ENCODE data around the gene SHISA3.

The SHISA3 gene

DNA sequence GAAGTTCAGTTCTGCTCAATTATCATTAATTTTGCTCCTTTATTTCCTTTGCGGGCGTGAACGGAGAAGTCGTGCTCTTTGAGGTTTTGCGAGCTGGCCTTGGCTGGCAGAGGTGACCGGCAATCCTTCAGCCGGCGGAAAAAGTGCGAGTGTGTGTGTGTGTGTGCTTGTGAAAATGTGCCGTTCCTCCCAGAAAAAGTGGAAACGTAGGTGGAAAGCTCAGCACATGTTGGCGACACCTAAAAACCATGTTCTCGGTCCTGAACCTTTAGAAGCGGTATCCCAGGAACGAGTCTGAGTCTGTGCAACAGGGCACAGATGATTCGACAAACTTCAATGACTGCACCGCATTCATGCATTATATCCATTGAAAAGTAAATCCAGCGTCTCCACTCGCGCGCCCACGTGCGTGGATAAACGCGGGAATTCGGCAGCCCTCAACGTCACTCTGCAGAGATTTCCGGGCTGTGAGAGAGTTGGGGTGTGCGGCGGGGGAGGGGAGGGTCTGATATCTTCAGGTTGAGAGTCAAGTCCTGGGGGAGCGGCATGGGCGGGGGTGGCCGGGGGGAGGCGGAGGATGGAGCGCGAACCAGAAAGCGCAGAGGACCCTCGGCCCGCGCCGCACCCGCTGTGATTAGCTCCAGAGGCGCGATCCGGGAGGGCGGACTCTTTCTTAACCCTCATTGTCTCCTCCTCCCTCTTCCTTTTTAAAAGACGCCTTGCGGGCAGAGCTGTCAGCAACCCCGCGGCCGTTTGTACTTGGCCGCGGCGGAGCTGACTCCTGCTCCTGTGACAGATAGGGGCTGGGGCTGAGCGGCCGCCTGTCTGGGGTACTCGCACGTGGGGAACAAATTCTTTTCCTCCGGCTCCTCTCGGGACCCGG lies at the start of gene SHISA3:
Gene SHISA3, plus strand, starts transcription at position 737 of the 883 bp plus-strand sequence. CDS start 569 bp downstream, outside the sequence.
- H3K4me1 ChIP-seq (ENCODE audit: control insufficient read depth, insufficient read depth, low read length), result peaks cover 10% of the 10 kb centered on the region
- H3K27me3 ChIP-seq (ENCODE audit: control insufficient read depth, insufficient read depth, low read length), result peaks cover 75% of the 10 kb centered on the region
- H3K9me3 ChIP-seq (ENCODE audit: control insufficient read depth, insufficient read depth, low read length), result no peaks in the 10 kb centered on the region
- H3K4me3 ChIP-seq (ENCODE audit: low read depth, low read length), result peak within 1 kb of the TSS; percentile 64
- no peaks in the 10 kb centered on the region for H3K36me3 ChIP-seq (ENCODE audit: control insufficient read depth, insufficient read depth, low read length)
- H3K9ac ChIP-seq (ENCODE audit: low read depth, low read length), result no peak within 1 kb of the TSS

DNA sequence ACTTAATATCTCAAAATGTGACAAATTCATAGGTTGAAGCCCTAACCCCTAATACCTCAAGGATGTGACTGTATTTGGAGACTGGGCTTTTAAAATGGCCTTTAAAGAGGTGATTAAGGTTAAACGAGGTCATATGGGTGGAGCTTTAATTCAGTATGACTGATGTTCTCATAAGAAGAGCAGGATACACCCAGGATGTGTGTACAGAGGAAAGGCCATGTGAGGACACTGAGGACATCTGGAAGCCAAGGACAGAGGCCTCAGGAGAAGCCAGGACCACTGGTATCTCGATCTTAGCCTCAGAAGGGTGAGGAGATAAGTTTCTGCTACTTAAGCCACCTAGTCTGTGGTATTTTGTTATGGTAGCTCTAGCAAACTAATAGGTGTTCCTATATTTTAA lies 49.0 kb upstream of the SHISA3 start:
- no peaks in the 10 kb centered on the region for H3K9me3 ChIP-seq (ENCODE audit: control insufficient read depth, insufficient read depth, low read length)
- H3K9ac ChIP-seq (ENCODE audit: low read depth, low read length), result no peak overlapping the region
- no peak overlapping the region for H3K4me3 ChIP-seq (ENCODE audit: low read depth, low read length)
- no peaks in the 10 kb centered on the region for H3K36me3 ChIP-seq (ENCODE audit: control insufficient read depth, insufficient read depth, low read length)
- H3K27me3 ChIP-seq (ENCODE audit: control insufficient read depth, insufficient read depth, low read length), result no peaks in the 10 kb centered on the region
- H3K4me1 ChIP-seq (ENCODE audit: control insufficient read depth, insufficient read depth, low read length), result no peaks in the 10 kb centered on the region

DNA sequence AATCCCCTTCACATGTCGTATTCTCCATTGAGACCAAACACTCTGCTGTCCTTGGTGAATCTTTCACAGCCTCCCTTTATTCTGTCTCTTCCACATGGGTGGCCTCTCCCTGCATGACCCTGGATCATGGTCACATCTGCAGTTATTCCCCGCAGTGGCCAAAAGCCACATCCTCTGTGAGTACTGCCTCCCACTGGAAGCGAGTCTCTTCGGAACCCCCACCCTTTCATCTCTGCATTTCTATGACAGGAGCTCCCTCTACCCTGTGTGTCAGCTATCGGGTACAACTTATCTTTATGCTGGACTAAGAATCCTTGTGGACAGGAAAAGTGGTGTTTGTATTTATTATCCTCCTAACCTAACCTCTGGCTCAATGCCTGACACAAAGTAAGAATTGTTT lies 48.6 kb upstream of the SHISA3 start:
- H3K4me3 ChIP-seq (ENCODE audit: low read depth, low read length), result no peak overlapping the region
- H3K27me3 ChIP-seq (ENCODE audit: control insufficient read depth, insufficient read depth, low read length), result no peaks in the 10 kb centered on the region

DNA sequence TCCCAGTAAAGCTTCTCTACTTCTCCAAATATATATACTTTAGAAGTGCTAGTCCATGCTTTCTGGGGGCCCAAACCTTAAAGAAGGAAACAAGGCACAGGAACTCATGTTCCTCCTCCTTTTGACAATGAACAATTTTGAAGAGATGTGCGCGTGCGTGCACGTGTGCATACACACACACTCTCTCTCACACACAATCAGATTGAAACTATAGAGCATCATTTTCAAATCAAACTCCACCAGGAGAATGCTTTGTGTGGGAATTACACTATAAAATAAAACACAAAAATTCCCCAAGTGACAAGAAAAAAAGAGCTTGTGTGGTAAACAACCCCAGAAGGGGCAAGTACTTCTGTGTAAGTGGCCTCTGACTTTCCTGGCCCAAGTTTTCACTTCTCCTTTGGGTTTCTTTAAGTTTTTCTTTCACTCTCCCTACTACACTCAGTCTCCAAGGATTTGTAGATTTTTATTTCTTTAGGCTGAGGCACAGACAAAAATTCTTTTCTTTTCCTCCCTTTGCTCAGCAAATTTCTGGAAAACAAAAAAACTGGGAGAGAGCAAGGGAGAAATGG lies 46.6 kb upstream of the SHISA3 start:
- H3K36me3 ChIP-seq (ENCODE audit: control insufficient read depth, insufficient read depth, low read length), result no peaks in the 10 kb centered on the region
- H3K4me1 ChIP-seq (ENCODE audit: control insufficient read depth, insufficient read depth, low read length), result no peaks in the 10 kb centered on the region
- no peaks in the 10 kb centered on the region for H3K27me3 ChIP-seq (ENCODE audit: control insufficient read depth, insufficient read depth, low read length)
- H3K9me3 ChIP-seq (ENCODE audit: control insufficient read depth, insufficient read depth, low read length), result no peaks in the 10 kb centered on the region
- no peak overlapping the region for H3K9ac ChIP-seq (ENCODE audit: low read depth, low read length)
- H3K4me3 ChIP-seq (ENCODE audit: low read depth, low read length), result no peak overlapping the region

More for the DNA sequence above, 48.6 kb upstream of the SHISA3 start:
- no peaks in the 10 kb centered on the region for H3K36me3 ChIP-seq (ENCODE audit: control insufficient read depth, insufficient read depth, low read length)
- no peaks in the 10 kb centered on the region for H3K4me1 ChIP-seq (ENCODE audit: control insufficient read depth, insufficient read depth, low read length)
- H3K9me3 ChIP-seq (ENCODE audit: control insufficient read depth, insufficient read depth, low read length), result no peaks in the 10 kb centered on the region
- H3K9ac ChIP-seq (ENCODE audit: low read depth, low read length), result no peak overlapping the region

- Histone ChIP-seq H3K4me3 (ENCODE audit: low read depth, low read length) (no peak overlapping the region), H3K9ac (ENCODE audit: low read depth, low read length) (no peak overlapping the region), H3K4me1 (ENCODE audit: control insufficient read depth, insufficient read depth, low read length) (no peaks in the 10 kb centered on the region), H3K36me3 (ENCODE audit: control insufficient read depth, insufficient read depth, low read length) (no peaks in the 10 kb centered on the region), H3K9me3 (ENCODE audit: control insufficient read depth, insufficient read depth, low read length) (no peaks in the 10 kb centered on the region), H3K27me3 (ENCODE audit: control insufficient read depth, insufficient read depth, low read length) (no peaks in the 10 kb centered on the region)
Observed at GRCh38 chr4:42352049-42352448, 45.2 kb upstream of the SHISA3 start.

DNA sequence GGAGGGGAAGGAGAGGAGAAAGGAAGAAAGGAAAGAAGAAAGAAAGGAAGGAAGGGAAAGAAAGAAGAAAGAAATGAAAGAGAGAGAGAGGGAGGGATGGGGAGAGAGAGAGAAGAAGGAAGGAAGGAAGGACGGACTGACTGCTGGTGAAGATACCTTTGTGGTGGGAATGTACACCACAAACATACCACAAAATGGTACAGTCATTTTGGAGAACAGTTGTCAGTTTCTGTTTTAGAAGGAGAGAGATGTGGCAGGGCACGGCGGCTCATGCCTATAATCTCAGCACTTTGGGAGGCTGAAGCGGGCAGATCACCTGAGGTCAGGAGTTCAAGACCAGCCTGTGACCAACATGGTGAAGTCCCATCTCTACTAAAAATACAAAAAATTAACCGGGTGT lies 40.0 kb upstream of the SHISA3 start:
- Histone ChIP-seq H3K36me3 (ENCODE audit: control insufficient read depth, insufficient read depth, low read length) (no peaks in the 10 kb centered on the region), H3K9ac (ENCODE audit: low read depth, low read length) (no peak overlapping the region), H3K27me3 (ENCODE audit: control insufficient read depth, insufficient read depth, low read length) (no peaks in the 10 kb centered on the region), H3K4me3 (ENCODE audit: low read depth, low read length) (no peak overlapping the region), H3K9me3 (ENCODE audit: control insufficient read depth, insufficient read depth, low read length) (no peaks in the 10 kb centered on the region), H3K4me1 (ENCODE audit: control insufficient read depth, insufficient read depth, low read length) (no peaks in the 10 kb centered on the region)

DNA sequence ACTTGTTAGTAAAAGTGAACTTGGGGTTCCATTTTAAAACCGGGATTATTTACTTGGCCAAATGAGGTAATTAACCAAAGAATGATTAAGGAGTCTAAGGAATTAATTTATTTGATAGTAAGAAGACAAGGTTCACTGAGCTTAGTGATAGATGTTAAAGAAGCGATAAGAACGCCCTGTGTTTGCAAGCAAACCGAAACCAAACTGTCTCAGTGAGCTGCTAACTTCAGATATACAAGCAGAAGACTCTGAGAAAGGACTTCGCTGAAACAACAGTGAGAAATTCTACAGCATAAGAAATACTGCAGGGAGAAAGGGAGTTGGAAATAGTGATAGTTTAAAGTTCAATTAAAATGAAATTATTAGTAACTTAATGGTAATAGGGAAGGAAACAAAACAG lies 37.6 kb upstream of the SHISA3 start:
- no peaks in the 10 kb centered on the region for H3K36me3 ChIP-seq (ENCODE audit: control insufficient read depth, insufficient read depth, low read length)
- no peaks in the 10 kb centered on the region for H3K9me3 ChIP-seq (ENCODE audit: control insufficient read depth, insufficient read depth, low read length)
- H3K4me1 ChIP-seq (ENCODE audit: control insufficient read depth, insufficient read depth, low read length), result no peaks in the 10 kb centered on the region
- H3K4me3 ChIP-seq (ENCODE audit: low read depth, low read length), result no peak overlapping the region
- no peak overlapping the region for H3K9ac ChIP-seq (ENCODE audit: low read depth, low read length)
- H3K27me3 ChIP-seq (ENCODE audit: control insufficient read depth, insufficient read depth, low read length), result no peaks in the 10 kb centered on the region

- H3K4me1 ChIP-seq (ENCODE audit: control insufficient read depth, insufficient read depth, low read length), result no peaks in the 10 kb centered on the region
- H3K4me3 ChIP-seq (ENCODE audit: low read depth, low read length), result no peak overlapping the region
- H3K9me3 ChIP-seq (ENCODE audit: control insufficient read depth, insufficient read depth, low read length), result no peaks in the 10 kb centered on the region
- no peak overlapping the region for H3K9ac ChIP-seq (ENCODE audit: low read depth, low read length)
- no peaks in the 10 kb centered on the region for H3K36me3 ChIP-seq (ENCODE audit: control insufficient read depth, insufficient read depth, low read length)
- H3K27me3 ChIP-seq (ENCODE audit: control insufficient read depth, insufficient read depth, low read length), result no peaks in the 10 kb centered on the region
Observed at GRCh38 chr4:42360256-42360669, 37.0 kb upstream of the SHISA3 start.

DNA sequence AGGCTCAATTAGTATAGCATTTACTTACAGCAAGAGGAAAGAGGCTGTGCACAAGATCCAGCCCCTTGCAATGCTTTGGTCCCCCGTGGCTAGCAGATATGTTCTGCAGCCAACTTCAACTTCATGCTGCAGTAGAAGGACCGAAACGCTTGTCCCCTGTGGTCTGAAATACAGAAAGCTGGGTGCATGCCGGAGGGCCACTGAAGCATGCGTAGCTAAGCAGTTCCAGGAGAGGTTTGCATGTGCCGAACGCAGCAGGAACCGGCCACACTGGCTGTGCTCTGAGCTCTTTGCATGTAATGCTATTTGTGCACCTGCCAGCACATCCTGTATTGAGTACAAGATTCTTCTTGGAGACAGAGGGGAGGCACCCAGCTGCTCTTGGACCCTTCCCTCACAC lies 35.8 kb upstream of the SHISA3 start:
- Histone ChIP-seq H3K36me3 (ENCODE audit: control insufficient read depth, insufficient read depth, low read length) (no peaks in the 10 kb centered on the region), H3K9ac (ENCODE audit: low read depth, low read length) (no peak overlapping the region), H3K4me1 (ENCODE audit: control insufficient read depth, insufficient read depth, low read length) (no peaks in the 10 kb centered on the region), H3K4me3 (ENCODE audit: low read depth, low read length) (no peak overlapping the region), H3K9me3 (ENCODE audit: control insufficient read depth, insufficient read depth, low read length) (no peaks in the 10 kb centered on the region), H3K27me3 (ENCODE audit: control insufficient read depth, insufficient read depth, low read length) (no peaks in the 10 kb centered on the region)

DNA sequence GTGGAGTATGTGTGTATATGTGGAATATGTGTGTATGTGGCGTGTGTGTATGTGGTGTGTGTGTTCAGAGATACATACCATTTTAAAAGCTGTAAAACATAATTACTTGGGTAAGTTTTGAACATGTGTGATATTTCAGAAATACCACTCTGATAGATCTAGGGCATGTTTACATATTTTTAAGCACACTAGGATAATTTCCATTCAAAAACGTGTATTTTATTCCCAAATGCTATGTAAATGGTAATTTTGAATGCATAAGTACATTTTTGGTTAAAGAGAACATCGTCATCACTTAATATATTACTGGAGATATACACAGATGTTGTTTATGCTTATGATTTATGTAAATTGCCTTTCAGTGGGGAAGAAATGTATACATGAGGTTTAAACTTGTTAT lies 34.7 kb upstream of the SHISA3 start:
- no peak overlapping the region for H3K9ac ChIP-seq (ENCODE audit: low read depth, low read length)
- H3K4me3 ChIP-seq (ENCODE audit: low read depth, low read length), result no peak overlapping the region
- H3K27me3 ChIP-seq (ENCODE audit: control insufficient read depth, insufficient read depth, low read length), result no peaks in the 10 kb centered on the region
- no peaks in the 10 kb centered on the region for H3K36me3 ChIP-seq (ENCODE audit: control insufficient read depth, insufficient read depth, low read length)
- no peaks in the 10 kb centered on the region for H3K9me3 ChIP-seq (ENCODE audit: control insufficient read depth, insufficient read depth, low read length)
- no peaks in the 10 kb centered on the region for H3K4me1 ChIP-seq (ENCODE audit: control insufficient read depth, insufficient read depth, low read length)

DNA sequence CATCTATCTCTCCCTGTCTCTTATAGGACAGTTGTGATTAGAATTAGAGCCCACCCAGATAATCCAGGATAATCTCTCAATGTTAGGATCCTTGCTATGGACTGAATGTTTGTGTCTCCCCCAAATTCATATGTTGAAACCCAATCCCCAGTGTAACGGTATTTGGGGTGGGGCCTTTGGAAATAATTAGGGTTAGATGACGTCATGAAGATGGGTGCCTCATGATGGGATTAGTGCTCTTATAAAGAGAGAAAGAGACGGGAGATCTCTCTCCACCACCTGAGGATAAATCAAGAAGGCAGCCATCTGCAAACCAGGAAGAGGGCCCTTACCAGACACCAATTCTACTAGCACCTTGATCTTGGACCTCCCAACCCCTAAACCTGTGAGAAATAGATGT lies 33.7 kb upstream of the SHISA3 start:
- Histone ChIP-seq H3K9me3 (ENCODE audit: control insufficient read depth, insufficient read depth, low read length) (no peaks in the 10 kb centered on the region), H3K36me3 (ENCODE audit: control insufficient read depth, insufficient read depth, low read length) (no peaks in the 10 kb centered on the region), H3K27me3 (ENCODE audit: control insufficient read depth, insufficient read depth, low read length) (no peaks in the 10 kb centered on the region), H3K9ac (ENCODE audit: low read depth, low read length) (no peak overlapping the region), H3K4me1 (ENCODE audit: control insufficient read depth, insufficient read depth, low read length) (no peaks in the 10 kb centered on the region), H3K4me3 (ENCODE audit: low read depth, low read length) (no peak overlapping the region)
